PC-3 (cell line): ENCODE results near the gene RAB11FIP4.

Experiments used
- CTCF ChIP-seq: fragments of 300-600 bp; sonication (generic); conservative IDR thresholded peaks from 2 replicates; pipeline ENCODE4 v1.5.1; 2017; ENCODE audit warnings: antibody characterized with exemption, low read depth, mild to moderate bottlenecking, low read length
- EZH2phosphoT487 ChIP-seq: fragments of 300-600 bp; sonication (generic); IDR thresholded peaks from 2 replicates; pipeline ENCODE4 v1.6.1; 2018; ENCODE audit warnings: mild to moderate bottlenecking, antibody characterized with exemption, low read length, borderline replicate concordance

- TF ChIP-seq EZH2phosphoT487 (no peak), CTCF (peak; percentile 38; the same call in 1 of the 2 replicates)
These were observed 117.0 kb downstream of the RAB11FIP4 start for GRCh38 chr17:31508288-31509094.
